ENCODE measurements around the gene LRMDA.

DNA sequence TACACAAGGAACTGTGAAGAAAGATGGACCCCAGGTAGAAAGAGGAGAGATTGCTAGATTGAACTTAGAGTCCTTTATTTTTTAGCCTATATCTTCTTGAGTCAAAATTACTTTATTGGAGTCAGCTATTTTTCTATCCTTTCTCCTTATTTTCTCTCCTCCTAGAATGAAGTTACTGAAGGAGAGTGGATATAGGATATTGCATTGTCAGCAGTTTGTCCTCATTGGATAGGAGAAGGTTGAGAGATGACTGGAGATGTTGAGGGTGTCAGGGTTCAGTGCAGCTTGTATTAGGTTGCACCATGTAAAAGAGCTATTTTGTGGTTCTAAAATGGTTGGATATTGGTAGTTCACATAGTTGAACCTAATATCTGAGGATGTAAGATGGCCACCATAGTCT is 5.5 kb downstream of the LRMDA start:
- TF ChIP-seq POLR2A (IDR thresholded peaks at IDR 0.05): no peak
- TF ChIP-seq, protein P1, sequence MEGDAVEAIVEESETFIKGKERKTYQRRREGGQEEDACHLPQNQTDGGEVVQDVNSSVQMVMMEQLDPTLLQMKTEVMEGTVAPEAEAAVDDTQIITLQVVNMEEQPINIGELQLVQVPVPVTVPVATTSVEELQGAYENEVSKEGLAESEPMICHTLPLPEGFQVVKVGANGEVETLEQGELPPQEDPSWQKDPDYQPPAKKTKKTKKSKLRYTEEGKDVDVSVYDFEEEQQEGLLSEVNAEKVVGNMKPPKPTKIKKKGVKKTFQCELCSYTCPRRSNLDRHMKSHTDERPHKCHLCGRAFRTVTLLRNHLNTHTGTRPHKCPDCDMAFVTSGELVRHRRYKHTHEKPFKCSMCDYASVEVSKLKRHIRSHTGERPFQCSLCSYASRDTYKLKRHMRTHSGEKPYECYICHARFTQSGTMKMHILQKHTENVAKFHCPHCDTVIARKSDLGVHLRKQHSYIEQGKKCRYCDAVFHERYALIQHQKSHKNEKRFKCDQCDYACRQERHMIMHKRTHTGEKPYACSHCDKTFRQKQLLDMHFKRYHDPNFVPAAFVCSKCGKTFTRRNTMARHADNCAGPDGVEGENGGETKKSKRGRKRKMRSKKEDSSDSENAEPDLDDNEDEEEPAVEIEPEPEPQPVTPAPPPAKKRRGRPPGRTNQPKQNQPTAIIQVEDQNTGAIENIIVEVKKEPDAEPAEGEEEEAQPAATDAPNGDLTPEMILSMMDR (IDR thresholded peaks at IDR 0.05): no peak

All from adrenal gland (tissue), 5 donors.